WERI-Rb-1 (cell line): ENCODE results near the gene CPSF7.

ENCODE experiments used
- DNase-seq: peaks from one replicate; pipeline ENCODE4 v3.0.0-alpha.2; 2020
- H3K27ac ChIP-seq: fragments of 250-450 bp; sonication (Bioruptor Pico); 2 replicates; pipeline ENCODE4 v1.5.1; 2020; ENCODE audit warnings: mild to moderate bottlenecking, moderate library complexity
- H3K27me3 ChIP-seq: fragments of 250-450 bp; sonication (Bioruptor Pico); 2 replicates; pipeline ENCODE4 v1.5.1; 2021; ENCODE audit warnings: mild to moderate bottlenecking, low read depth, moderate library complexity; ENCODE audit not compliant: insufficient read depth, severe bottlenecking
- H3K36me3 ChIP-seq: fragments of 250-450 bp; sonication (Bioruptor Pico); 2 replicates; pipeline ENCODE4 v1.5.1; 2020; ENCODE audit warnings: mild to moderate bottlenecking, moderate library complexity
- H3K4me3 ChIP-seq: 2 replicates; pipeline ENCODE4 v1.5.1; 2011; ENCODE audit warnings: low read depth, mild to moderate bottlenecking, control low read depth, low read length
- H3K9me3 ChIP-seq: fragments of 250-450 bp; sonication (Bioruptor Pico); 2 replicates; pipeline ENCODE4 v1.5.1; 2021; ENCODE audit warnings: mild to moderate bottlenecking, moderate library complexity; ENCODE audit not compliant: severe bottlenecking
- TF ChIP-seq, protein P1 (sequence below): IDR thresholded peaks from 2 replicates; pipeline ENCODE4 v1.5.1; 2011; ENCODE audit warnings: low read depth, mild to moderate bottlenecking, control low read depth, inconsistent platforms, low read length

Gene CPSF7

DNA sequence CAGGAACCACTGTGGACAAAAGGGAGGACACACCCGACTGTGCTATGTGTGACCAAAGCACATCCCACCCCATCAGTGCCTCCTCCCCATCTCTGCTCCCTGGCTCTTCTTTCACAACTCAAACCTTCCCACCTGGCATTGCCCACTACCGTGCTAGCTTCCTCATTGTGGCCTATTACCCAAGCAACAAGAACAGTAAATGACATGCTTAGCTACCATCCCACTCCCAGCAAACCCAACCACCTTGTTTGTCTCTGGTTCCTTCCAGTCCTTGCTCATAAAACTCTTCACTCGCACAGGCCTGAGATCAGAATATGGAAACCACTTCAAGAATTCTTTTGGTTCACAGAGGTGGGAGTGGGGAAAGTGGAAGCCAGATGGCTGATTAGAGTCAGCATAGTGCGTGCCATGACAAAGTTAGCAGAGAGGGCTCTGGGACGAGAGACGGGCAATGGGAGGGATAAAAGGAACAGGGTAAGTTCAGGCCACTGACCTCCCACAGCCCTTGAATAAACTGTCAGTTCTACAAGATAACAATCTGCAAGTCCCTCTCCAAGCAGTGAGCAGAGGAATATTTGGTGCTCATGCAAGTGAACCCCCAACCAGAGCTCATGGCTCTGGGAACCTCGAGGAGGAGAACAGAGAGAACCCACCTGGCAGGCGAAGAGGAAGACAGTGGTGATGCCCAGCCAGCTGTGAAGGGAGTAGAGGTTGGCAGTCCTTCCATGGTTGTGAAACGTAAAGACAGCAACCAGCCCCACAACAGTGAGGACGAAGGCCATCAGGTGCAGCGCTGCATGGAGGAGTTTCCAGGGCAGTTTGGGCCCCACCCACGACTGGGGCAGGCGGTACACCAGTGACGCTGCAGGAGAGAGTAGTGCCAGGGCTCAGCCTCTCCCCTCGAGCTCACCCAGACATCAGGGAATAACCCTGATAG is 76.4 kb downstream of the CPSF7 start:
- Histone ChIP-seq H3K27ac (no peak overlapping the region), H3K4me3 (no peak overlapping the region), H3K9me3 (no peaks in the 10 kb centered on the region), H3K36me3 (no peaks in the 10 kb centered on the region), H3K27me3 (no peaks in the 10 kb centered on the region)
- DNase-seq: no peak
- TF ChIP-seq, protein P1, sequence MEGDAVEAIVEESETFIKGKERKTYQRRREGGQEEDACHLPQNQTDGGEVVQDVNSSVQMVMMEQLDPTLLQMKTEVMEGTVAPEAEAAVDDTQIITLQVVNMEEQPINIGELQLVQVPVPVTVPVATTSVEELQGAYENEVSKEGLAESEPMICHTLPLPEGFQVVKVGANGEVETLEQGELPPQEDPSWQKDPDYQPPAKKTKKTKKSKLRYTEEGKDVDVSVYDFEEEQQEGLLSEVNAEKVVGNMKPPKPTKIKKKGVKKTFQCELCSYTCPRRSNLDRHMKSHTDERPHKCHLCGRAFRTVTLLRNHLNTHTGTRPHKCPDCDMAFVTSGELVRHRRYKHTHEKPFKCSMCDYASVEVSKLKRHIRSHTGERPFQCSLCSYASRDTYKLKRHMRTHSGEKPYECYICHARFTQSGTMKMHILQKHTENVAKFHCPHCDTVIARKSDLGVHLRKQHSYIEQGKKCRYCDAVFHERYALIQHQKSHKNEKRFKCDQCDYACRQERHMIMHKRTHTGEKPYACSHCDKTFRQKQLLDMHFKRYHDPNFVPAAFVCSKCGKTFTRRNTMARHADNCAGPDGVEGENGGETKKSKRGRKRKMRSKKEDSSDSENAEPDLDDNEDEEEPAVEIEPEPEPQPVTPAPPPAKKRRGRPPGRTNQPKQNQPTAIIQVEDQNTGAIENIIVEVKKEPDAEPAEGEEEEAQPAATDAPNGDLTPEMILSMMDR: no peak
